Endothelial cell (in vitro differentiated cells): Measurements from ENCODE around the gene CTDP1. TPM values are rescaled to one million over a fixed set of nuclear protein-coding genes. Genes with fewer than 3 reads are reported as not detected.
A peak's percentile ranks its signal among the peaks of the same experiment; 100 is the strongest.

ENCODE experiments used
- DNase-seq: peaks from one replicate; pipeline ENCODE4 v3.0.0; 2021; ENCODE audit warnings: low spot score
- H3K27ac Mint-ChIP-seq: one replicate; pipeline ENCODE4 v1.8.0; 2021; ENCODE audit warnings: mixed read lengths, inconsistent platforms; ENCODE audit not compliant: unreplicated experiment
- H3K27me3 Mint-ChIP-seq: one replicate; pipeline ENCODE4 v1.8.0; 2021; ENCODE audit warnings: mild to moderate bottlenecking, moderate library complexity, mixed read lengths, inconsistent platforms; ENCODE audit not compliant: unreplicated experiment
- H3K36me3 Mint-ChIP-seq: one replicate; pipeline ENCODE4 v1.8.0; 2021; ENCODE audit warnings: mild to moderate bottlenecking, low read depth, mixed read lengths, inconsistent platforms; ENCODE audit not compliant: unreplicated experiment
- H3K4me1 Mint-ChIP-seq: one replicate; pipeline ENCODE4 v1.8.0; 2021; ENCODE audit warnings: mild to moderate bottlenecking, mixed read lengths, inconsistent platforms; ENCODE audit not compliant: unreplicated experiment
- H3K4me3 Mint-ChIP-seq: one replicate; pipeline ENCODE4 v1.8.0; 2021; ENCODE audit warnings: mild to moderate bottlenecking, mixed read lengths, inconsistent platforms; ENCODE audit not compliant: unreplicated experiment
- H3K9me3 Mint-ChIP-seq: one replicate; pipeline ENCODE4 v1.8.0; 2021; ENCODE audit warnings: mixed read lengths, inconsistent platforms; ENCODE audit not compliant: unreplicated experiment
- CTCF ChIP-seq: fragments of 200-600 bp; sonication (generic); IDR thresholded peaks from one replicate; pipeline ENCODE4 v1.5.0; 2021; ENCODE audit warnings: antibody characterized with exemption; ENCODE audit not compliant: unreplicated experiment
- total RNA-seq: library from RNA; stranded (reverse); fragmentation: NEBNext Ultra II Directional; extraction: Animal tissue kit (Norgen Biotek cat#: 25700); gene quantifications from one replicate; pipeline ENCODE4 v1.2.1, GENCODE V29; 2021; ENCODE audit not compliant: unreplicated experiment

Gene CTDP1
- total RNA-seq, 1 donor from 2014 or later = 34.2 TPM

GRCh38 chr18:79754022-79754761, 74.6 kb downstream of the CTDP1 start:
- Mint-ChIP-seq H3K4me3 (no peak overlapping the region), H3K4me1 (no peaks in the 10 kb centered on the region), H3K36me3 (peaks cover 37% of the 10 kb centered on the region)

GRCh38 chr18:79754831-79755351, 75.3 kb downstream of the CTDP1 start:
- no peak for TF ChIP-seq CTCF
- H3K36me3 Mint-ChIP-seq = peaks cover 35% of the 10 kb centered on the region
- DNase-seq = no peak
- no peak overlapping the region for H3K27ac Mint-ChIP-seq
- peak overlapping the region; percentile 45 for H3K4me3 Mint-ChIP-seq
- no peaks in the 10 kb centered on the region for H3K4me1 Mint-ChIP-seq
- H3K9me3 Mint-ChIP-seq = no peaks in the 10 kb centered on the region
- peaks cover 3% of the 10 kb centered on the region for H3K27me3 Mint-ChIP-seq

More at GRCh38 chr18:79754022-79754761, 74.6 kb downstream of the CTDP1 start:
- peaks cover 4% of the 10 kb centered on the region for H3K27me3 Mint-ChIP-seq
- DNase-seq = no peak
- TF ChIP-seq CTCF = no peak
- H3K9me3 Mint-ChIP-seq = no peaks in the 10 kb centered on the region
- no peak overlapping the region for H3K27ac Mint-ChIP-seq

- Mint-ChIP-seq H3K36me3 (peaks cover 35% of the 10 kb centered on the region), H3K27ac (no peak overlapping the region), H3K27me3 (peaks cover 3% of the 10 kb centered on the region), H3K4me1 (no peaks in the 10 kb centered on the region), H3K9me3 (no peaks in the 10 kb centered on the region), H3K4me3 (peak overlapping the region; percentile 45)
- DNase-seq = no peak
- TF ChIP-seq CTCF = no peak
Measured at GRCh38 chr18:79755496-79756142, 76.0 kb downstream of the CTDP1 start.

GRCh38 chr18:79756143-79756500, 76.5 kb downstream of the CTDP1 start:
- DNase-seq = no peak

More at GRCh38 chr18:79756143-79756500, 76.5 kb downstream of the CTDP1 start:
- Mint-ChIP-seq H3K27me3 (peaks cover 3% of the 10 kb centered on the region), H3K4me3 (no peak overlapping the region), H3K27ac (no peak overlapping the region), H3K4me1 (no peaks in the 10 kb centered on the region), H3K9me3 (no peaks in the 10 kb centered on the region), H3K36me3 (peaks cover 35% of the 10 kb centered on the region)
- no peak for TF ChIP-seq CTCF
